ENCODE data around the gene ASTN2. TPM values are rescaled to one million over a fixed set of nuclear protein-coding genes. Genes with fewer than 3 reads are reported as not detected.
"Not testable (repeated sequence)": the region's sequence is repeated elsewhere in the genome, so short reads cannot be mapped to it uniquely, and the experiment has no call there.

Gene ASTN2
- total and polyA plus RNA-seq, 9 donors = 1.8 to 6.4 (median 3.2) TPM

DNA sequence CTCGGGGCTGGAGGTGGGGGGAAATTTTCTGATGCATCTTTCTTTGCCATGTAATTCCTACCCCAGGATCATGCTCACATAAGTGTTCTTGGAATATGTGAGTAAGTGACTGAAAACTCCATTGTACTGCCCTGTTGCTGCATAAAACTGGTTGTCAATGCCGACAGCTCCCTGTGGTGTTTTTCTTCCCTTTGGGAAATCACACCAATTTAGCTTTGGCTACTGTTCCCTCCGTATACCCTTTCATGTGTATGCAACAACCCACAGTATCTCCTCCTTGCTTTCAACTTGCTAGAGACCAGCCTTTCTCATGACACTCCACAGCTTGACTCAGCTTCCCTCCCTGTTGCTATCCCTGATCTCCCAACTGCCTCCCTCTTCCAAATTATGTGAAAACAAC, 487.1 kb downstream of the ASTN2 start:
- TF ChIP-seq CTCF (IDR thresholded peaks at IDR 0.05) (no peak), EP300 (IDR thresholded peaks at IDR 0.05) (no peak), POLR2A (IDR thresholded peaks at IDR 0.05) (no peak)
- H3K36me3 ChIP-seq = no peaks in the 10 kb centered on the region
- intact Hi-C loops (cut with DNase I) = no loop called here
- no peaks in the 10 kb centered on the region for H3K27me3 ChIP-seq
- no peak for DNase-seq
- no peak overlapping the region for H3K4me3 ChIP-seq
- WGBS, 3 donors = 60 to 79% (median 78%) methylated on average over 3 of the region's 3 CpGs
- no peak overlapping the region for H3K27ac ChIP-seq
- H3K4me1 ChIP-seq (ENCODE audit: insufficient read depth) = no peaks in the 10 kb centered on the region
- H3K9me3 ChIP-seq = no peaks in the 10 kb centered on the region

GRCh38 chr9:116925121-116925520, 489.7 kb downstream of the ASTN2 start:
- Histone ChIP-seq H3K9me3 (no peaks in the 10 kb centered on the region), H3K27me3 (no peaks in the 10 kb centered on the region), H3K36me3 (no peaks in the 10 kb centered on the region), H3K4me1 (ENCODE audit: insufficient read depth) (no peaks in the 10 kb centered on the region), H3K27ac (no peak overlapping the region), H3K4me3 (no peak overlapping the region)
- intact Hi-C loops (cut with DNase I) = no loop called here
- TF ChIP-seq CTCF (IDR thresholded peaks at IDR 0.05) = no peak
- no peak for TF ChIP-seq EP300 (IDR thresholded peaks at IDR 0.05)
- no peak for TF ChIP-seq POLR2A (IDR thresholded peaks at IDR 0.05)
- DNase-seq = no peak

- 80 to 83% (median 82%) methylated on average over 6 of the region's 6 CpGs for WGBS, 3 donors
- TF ChIP-seq POLR2A (IDR thresholded peaks at IDR 0.05) (no peak), CTCF (IDR thresholded peaks at IDR 0.05) (no peak)
Measured at GRCh38 chr9:116924462-116925110, 490.3 kb downstream of the ASTN2 start.

GRCh38 chr9:116917895-116918508, 496.9 kb downstream of the ASTN2 start:
- H3K27ac ChIP-seq; H3K9me3 ChIP-seq; H3K4me3 ChIP-seq; DNase-seq; intact Hi-C loops (cut with DNase I); H3K27me3 ChIP-seq; H3K4me1 ChIP-seq (ENCODE audit: insufficient read depth); H3K36me3 ChIP-seq: not testable (repeated sequence)
- 83 to 91% (median 89%) methylated on average over 3 of the region's 3 CpGs for WGBS, 3 donors

More at GRCh38 chr9:116924462-116925110, 490.3 kb downstream of the ASTN2 start:
- DNase-seq = no peak
- Histone ChIP-seq H3K27ac (no peak overlapping the region), H3K27me3 (no peaks in the 10 kb centered on the region), H3K4me3 (no peak overlapping the region), H3K4me1 (ENCODE audit: insufficient read depth) (no peaks in the 10 kb centered on the region), H3K9me3 (no peaks in the 10 kb centered on the region), H3K36me3 (no peaks in the 10 kb centered on the region)
- intact Hi-C loops (cut with DNase I) = no loop called here

GRCh38 chr9:116913536-116913935, 501.3 kb downstream of the ASTN2 start:
- no peaks in the 10 kb centered on the region for H3K36me3 ChIP-seq
- H3K27me3 ChIP-seq = no peaks in the 10 kb centered on the region
- 68 to 86% (median 79%) methylated on average over 2 of the region's 2 CpGs for WGBS, 3 donors
- intact Hi-C loops (cut with DNase I) = no loop called here
- H3K4me3 ChIP-seq = no peak overlapping the region
- H3K4me1 ChIP-seq (ENCODE audit: insufficient read depth) = no peaks in the 10 kb centered on the region
- TF ChIP-seq POLR2A (IDR thresholded peaks at IDR 0.05) (no peak), EP300 (IDR thresholded peaks at IDR 0.05) (no peak), CTCF (IDR thresholded peaks at IDR 0.05) (no peak)
- DNase-seq = no peak
- no peaks in the 10 kb centered on the region for H3K9me3 ChIP-seq
- H3K27ac ChIP-seq = no peak overlapping the region
